IMR-90 (cell line): Measurements from ENCODE around the gene DGKH. TPM values are rescaled to one million over a fixed set of nuclear protein-coding genes. Genes with fewer than 3 reads are reported as not detected.

Experiments used
- ATAC-seq: fragments of 200-7000 bp; cut with Tn5 transposase; 2 replicates; pipeline ENCODE4 v1.9.1; 2020; ENCODE audit warnings: low read depth, mild to moderate bottlenecking, moderate library complexity
- BruUV-seq: library from RNA; stranded (reverse); fragments of 400-500 nt; replicated peaks from 2 replicates; lab custom pipeline; 2021; lab: Mats Ljungman, UMichigan
- CTCF ChIA-PET: fragments of 300-600 bp; formaldehyde crosslinking; extraction: SDS; loops from one replicate; lab custom pipeline; 2021; ENCODE audit warnings: antibody characterized with exemption; lab: Yijun Ruan, JAX
- POLR2A ChIA-PET: fragments of 300-600 bp; sonication (Branson Sonifier 250); formaldehyde crosslinking; loops from one replicate; lab custom pipeline; 2022; ENCODE audit warnings: antibody characterized with exemption; ENCODE audit not compliant: unreplicated experiment; lab: Charles Lee
- DNase-seq: peaks from one replicate; pipeline ENCODE4 v3.0.0; 2013
- H2AFZ ChIP-seq: replicated peaks from 2 replicates; pipeline ENCODE3; 2013; ENCODE audit warnings: low read length, mild to moderate bottlenecking; ENCODE audit not compliant: poor library complexity
- H2AK5ac ChIP-seq: 2 replicates; pipeline ENCODE4 v1.6.1; 2013; ENCODE audit warnings: low read depth, low read length, inconsistent platforms
- H2AK9ac ChIP-seq: replicated peaks from 2 replicates; pipeline ENCODE3; 2013; ENCODE audit warnings: mild to moderate bottlenecking, low read depth, low read length, moderate library complexity; ENCODE audit not compliant: poor library complexity
- H2BK120ac ChIP-seq: 2 replicates; pipeline ENCODE4 v1.6.1; 2013; ENCODE audit warnings: low read depth, low read length, inconsistent platforms
- H2BK15ac ChIP-seq: 3 replicates; pipeline ENCODE4 v1.6.1; 2013; ENCODE audit warnings: low read depth, low read length, inconsistent platforms
- H2BK20ac ChIP-seq: 2 replicates; pipeline ENCODE4 v1.6.1; 2013; ENCODE audit warnings: low read depth, mild to moderate bottlenecking, inconsistent platforms, low read length, moderate library complexity
- H2BK5ac ChIP-seq: 2 replicates; pipeline ENCODE4 v1.6.1; 2013; ENCODE audit warnings: mild to moderate bottlenecking, low read depth, low read length, inconsistent platforms; ENCODE audit not compliant: poor library complexity, severe bottlenecking
- H3K14ac ChIP-seq: replicated peaks from 2 replicates; pipeline ENCODE4 v1.6.1; 2013; ENCODE audit warnings: low read depth, low read length, inconsistent platforms
- H3K18ac ChIP-seq: 2 replicates; pipeline ENCODE4 v1.6.1; 2013; ENCODE audit warnings: low read depth, low read length, control low read depth
- H3K23ac ChIP-seq: 2 replicates; pipeline ENCODE4 v1.6.1; 2013; ENCODE audit warnings: low read depth, low read length, inconsistent platforms
- H3K27ac ChIP-seq: 2 replicates; pipeline ENCODE4 v1.5.1; 2013; ENCODE audit warnings: mild to moderate bottlenecking, control low read depth, low read length; ENCODE audit not compliant: insufficient read depth
- H3K27me3 ChIP-seq: 2 replicates; pipeline ENCODE4 v1.6.1; 2013; ENCODE audit warnings: low read length; ENCODE audit not compliant: control insufficient read depth, insufficient read depth
- H3K36me3 ChIP-seq: 2 replicates; pipeline ENCODE4 v1.6.1; 2013; ENCODE audit warnings: low read length, mixed read lengths; ENCODE audit not compliant: control insufficient read depth, insufficient read depth
- H3K4ac ChIP-seq: 2 replicates; pipeline ENCODE4 v1.6.1; 2013; ENCODE audit warnings: low read depth, low read length, inconsistent platforms
- H3K4me1 ChIP-seq: 2 replicates; pipeline ENCODE4 v1.6.1; 2013; ENCODE audit warnings: low read length, mixed read lengths; ENCODE audit not compliant: control insufficient read depth, insufficient read depth
- H3K4me2 ChIP-seq: 2 replicates; pipeline ENCODE4 v1.6.1; 2013; ENCODE audit warnings: low read depth, mild to moderate bottlenecking, control low read depth, low read length, moderate library complexity
- H3K4me3 ChIP-seq: 2 replicates; pipeline ENCODE4 v1.5.1; 2013; ENCODE audit warnings: low read depth, mild to moderate bottlenecking, control low read depth, low read length, moderate library complexity; ENCODE audit not compliant: insufficient read depth
- H3K56ac ChIP-seq: 2 replicates; pipeline ENCODE4 v1.6.1; 2013; ENCODE audit warnings: low read length, inconsistent platforms; ENCODE audit not compliant: insufficient read depth; ENCODE audit errors: extremely low read depth
- H3K79me1 ChIP-seq, 2 experiments: 2 replicates each; pipeline ENCODE4 v1.6.1; 2013; ENCODE audit warnings: low read length in 2 of 2, inconsistent platforms in 1 of 2, low read depth in 1 of 2
- H3K9ac ChIP-seq: 2 replicates; pipeline ENCODE4 v1.6.1; 2013; ENCODE audit warnings: low read depth, low read length, control low read depth
- H3K9me1 ChIP-seq: 2 replicates; pipeline ENCODE4 v1.6.1; 2013; ENCODE audit warnings: low read length, inconsistent platforms; ENCODE audit not compliant: insufficient read depth
- H3K9me3 ChIP-seq: 2 replicates; pipeline ENCODE4 v1.6.1; 2013; ENCODE audit warnings: low read length; ENCODE audit not compliant: control insufficient read depth, insufficient read depth
- H4K20me1 ChIP-seq: 2 replicates; pipeline ENCODE4 v1.6.1; 2013; ENCODE audit warnings: low read length, inconsistent platforms; ENCODE audit not compliant: insufficient read depth
- H4K5ac ChIP-seq: 2 replicates; pipeline ENCODE4 v1.6.1; 2013; ENCODE audit warnings: mild to moderate bottlenecking, low read depth, low read length, control low read depth
- H4K8ac ChIP-seq, 2 experiments: 2 replicates each; pipeline ENCODE4 v1.6.1; 2013; ENCODE audit warnings: low read depth in 2 of 2, low read length in 2 of 2, control low read depth in 1 of 2, inconsistent platforms in 1 of 2
- H4K91ac ChIP-seq: 2 replicates; pipeline ENCODE4 v1.6.1; 2013; ENCODE audit warnings: low read depth, low read length, inconsistent platforms; ENCODE audit not compliant: insufficient read depth
- BHLHE40 ChIP-seq: fragments of 150-350 bp; IDR thresholded peaks from 2 replicates; pipeline ENCODE4 v1.6.1; 2016; ENCODE audit warnings: mild to moderate bottlenecking, low read depth, low read length
- CEBPB ChIP-seq: IDR thresholded peaks from 2 replicates; pipeline ENCODE4 v1.6.1; 2012; ENCODE audit warnings: low read depth, low read length, improper control_type of control experiment
- ELK1 ChIP-seq: fragments of 150-350 bp; IDR thresholded peaks from 2 replicates; pipeline ENCODE4 v1.6.1; 2016; ENCODE audit warnings: low read depth, mild to moderate bottlenecking, low read length, moderate library complexity, borderline replicate concordance
- MAFK ChIP-seq: IDR thresholded peaks from 2 replicates; pipeline ENCODE4 v1.6.1; 2012; ENCODE audit warnings: low read depth, low read length, improper control_type of control experiment
- NFE2L2 ChIP-seq: fragments of 150-350 bp; IDR thresholded peaks from 2 replicates; pipeline ENCODE4 v1.6.1; 2016; ENCODE audit warnings: low read depth, mild to moderate bottlenecking, low read length
- POLR2A ChIP-seq: IDR thresholded peaks from 2 replicates; pipeline ENCODE4 v1.6.1; 2012; ENCODE audit warnings: mild to moderate bottlenecking, low read depth, low read length
- RCOR1 ChIP-seq: IDR thresholded peaks from 2 replicates; pipeline ENCODE4 v1.6.1; 2012; ENCODE audit warnings: mild to moderate bottlenecking, low read length, improper control_type of control experiment; ENCODE audit not compliant: insufficient replicate concordance
- SMC3 ChIP-seq: fragments of 150-350 bp; IDR thresholded peaks from 2 replicates; pipeline ENCODE4 v1.6.1; 2016; ENCODE audit warnings: low read depth, mild to moderate bottlenecking, antibody characterized with exemption, low read length, moderate library complexity
- WGBS, 2 experiments: methylation state at CpG; one replicate each; pipeline versions ENCODE4 v1.1.5 to v1.1.7; 2013; ENCODE audit warnings: missing lambda C conversion rate in 2 of 2; ENCODE audit not compliant: insufficient read length in 1 of 2; ENCODE audit errors: extremely low coverage in 2 of 2; 5-methylcytosine and 5-hydroxymethylcytosine counted together
- dilution Hi-C: fragments of 300-500 bp; cut with HindIII; formaldehyde crosslinking; loops from one replicate; pipeline ENCODE4 v1.14.3; 2018; ENCODE audit warnings: low sequenced_read_pairs; ENCODE audit not compliant: unreplicated experiment
- in situ Hi-C: fragments of 300-500 bp; cut with MboI; formaldehyde crosslinking; loops from 3 replicates; pipeline ENCODE4 v1.14.3; 2019; ENCODE audit warnings: low sequenced_read_pairs, inconsistent platforms, mixed read lengths
- intact Hi-C: fragments of 100-400 bp; cut with micrococcal nuclease; formaldehyde crosslinking; loops from 2 replicates; pipeline ENCODE4 v1.10.0; 2022
- polyA plus RNA-seq, 3 experiments: library from polyadenylated mRNA; depleted of rRNA; stranded (reverse); fragments of >200 nt; gene quantifications; 2 replicates each; pipeline ENCODE4 v1.2.3, GENCODE V29; 2012; ENCODE audit warnings: low replicate concordance in 1 of 3
- total RNA-seq: library from RNA; depleted of rRNA; stranded (reverse); fragments of >200 nt; gene quantifications from 2 replicates; pipeline ENCODE4 v1.2.3, GENCODE V29; 2012

The DGKH gene
- total and polyA plus RNA-seq, 2 of the 4 experiments (the other 2 are of a cell fraction): 2.0 to 13.4 TPM

- intact Hi-C loops (loop anchor here (5.0 to 10.0 kb wide), 2 partner anchors 174 to 551 kb away; partner anchors contain the start of gene DGKH), dilution Hi-C loops (no loop called here), in situ Hi-C loops (no loop called here)
- no peaks in the 10 kb centered on the region for H3K27me3 ChIP-seq
- no peaks in the 10 kb centered on the region for H3K9me3 ChIP-seq
- no peak overlapping the region for H4K8ac ChIP-seq
- WGBS, 2 experiments: no CpG with 5 or more reads among the region's 3 CpGs
- H2BK15ac ChIP-seq: no peak overlapping the region
- H3K4me1 ChIP-seq: no peaks in the 10 kb centered on the region; the same call in 1 of the 2 replicates
- DNase-seq (no peak), ATAC-seq (no peak)
- no peak overlapping the region for H2AFZ ChIP-seq
- H2AK5ac ChIP-seq: no peak overlapping the region
- no peak overlapping the region for H3K14ac ChIP-seq
- H3K18ac ChIP-seq: no peak overlapping the region
- H3K9ac ChIP-seq: no peak overlapping the region
- H4K91ac ChIP-seq: no peak overlapping the region
- H2BK20ac ChIP-seq: no peak overlapping the region
- peaks cover 8% of the 10 kb centered on the region; the same call in 1 of the 2 replicates for H3K36me3 ChIP-seq
- H4K20me1 ChIP-seq: no peaks in the 10 kb centered on the region
- H2BK5ac ChIP-seq: no peak overlapping the region
- no peak overlapping the region for H2AK9ac ChIP-seq
- ChIA-PET POLR2A (no interaction called here), CTCF (no interaction called here)
- H2BK120ac ChIP-seq: no peak overlapping the region
- no peak overlapping the region for H3K56ac ChIP-seq
- no peak overlapping the region for H3K4me3 ChIP-seq
- no peak for TF ChIP-seq POLR2A
- TF ChIP-seq RCOR1: no peak
- TF ChIP-seq CEBPB: no peak
- no peak for TF ChIP-seq BHLHE40
- TF ChIP-seq MAFK: no peak
- TF ChIP-seq NFE2L2: no peak
- TF ChIP-seq SMC3: no peak
- TF ChIP-seq ELK1: no peak
- no peak overlapping the region for H3K4me2 ChIP-seq
- H3K4ac ChIP-seq: no peak overlapping the region
- H3K9me1 ChIP-seq: no peaks in the 10 kb centered on the region
- H4K5ac ChIP-seq: no peak overlapping the region
- H3K23ac ChIP-seq: no peak overlapping the region
- no peak overlapping the region for H3K27ac ChIP-seq
- BruUV-seq: no TSS peak
- H3K79me1 ChIP-seq: no peaks in the 10 kb centered on the region
Measured at GRCh38 chr13:42218576-42218975, 170.1 kb downstream of the DGKH start.
